GM12801 (cell line): ENCODE results near the gene ANO8.

Experiments
- TF ChIP-seq, protein P1 (sequence below): IDR thresholded peaks from one replicate; pipeline ENCODE4 v1.5.1; 2011; ENCODE audit warnings: control low read depth; ENCODE audit not compliant: insufficient read length; ENCODE audit errors: extremely low read depth

Gene ANO8

DNA sequence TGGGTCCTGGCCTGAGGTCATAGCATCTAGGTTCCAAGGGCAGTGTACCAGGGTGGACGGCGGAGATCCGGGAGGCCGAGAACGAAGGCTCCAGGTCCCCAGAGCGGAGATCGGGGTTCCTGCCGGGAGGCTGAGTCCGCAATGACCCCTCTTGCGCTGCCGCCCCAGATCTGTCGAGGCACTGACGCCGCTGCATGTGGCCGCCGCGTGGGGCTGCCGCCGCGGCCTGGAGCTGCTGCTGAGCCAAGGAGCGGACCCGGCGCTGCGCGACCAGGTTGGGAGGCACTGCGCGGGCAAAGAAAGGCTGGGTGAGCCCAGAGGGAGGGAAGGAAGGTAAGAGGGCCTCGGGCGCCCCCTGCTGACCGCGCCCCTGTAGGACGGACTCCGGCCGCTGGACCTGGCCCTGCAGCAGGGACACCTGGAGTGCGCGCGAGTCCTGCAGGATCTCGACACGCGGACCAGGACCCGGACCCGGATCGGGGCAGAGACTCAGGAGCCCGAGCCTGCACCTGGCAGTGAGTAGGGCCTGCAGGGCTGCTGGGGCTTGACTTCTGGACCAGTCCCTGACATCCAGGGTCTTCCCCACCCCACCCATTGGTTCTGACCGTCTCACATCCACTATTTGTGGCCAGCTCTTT lies 52.0 kb downstream of the ANO8 start:
- TF ChIP-seq, protein P1, sequence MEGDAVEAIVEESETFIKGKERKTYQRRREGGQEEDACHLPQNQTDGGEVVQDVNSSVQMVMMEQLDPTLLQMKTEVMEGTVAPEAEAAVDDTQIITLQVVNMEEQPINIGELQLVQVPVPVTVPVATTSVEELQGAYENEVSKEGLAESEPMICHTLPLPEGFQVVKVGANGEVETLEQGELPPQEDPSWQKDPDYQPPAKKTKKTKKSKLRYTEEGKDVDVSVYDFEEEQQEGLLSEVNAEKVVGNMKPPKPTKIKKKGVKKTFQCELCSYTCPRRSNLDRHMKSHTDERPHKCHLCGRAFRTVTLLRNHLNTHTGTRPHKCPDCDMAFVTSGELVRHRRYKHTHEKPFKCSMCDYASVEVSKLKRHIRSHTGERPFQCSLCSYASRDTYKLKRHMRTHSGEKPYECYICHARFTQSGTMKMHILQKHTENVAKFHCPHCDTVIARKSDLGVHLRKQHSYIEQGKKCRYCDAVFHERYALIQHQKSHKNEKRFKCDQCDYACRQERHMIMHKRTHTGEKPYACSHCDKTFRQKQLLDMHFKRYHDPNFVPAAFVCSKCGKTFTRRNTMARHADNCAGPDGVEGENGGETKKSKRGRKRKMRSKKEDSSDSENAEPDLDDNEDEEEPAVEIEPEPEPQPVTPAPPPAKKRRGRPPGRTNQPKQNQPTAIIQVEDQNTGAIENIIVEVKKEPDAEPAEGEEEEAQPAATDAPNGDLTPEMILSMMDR = no peak

DNA sequence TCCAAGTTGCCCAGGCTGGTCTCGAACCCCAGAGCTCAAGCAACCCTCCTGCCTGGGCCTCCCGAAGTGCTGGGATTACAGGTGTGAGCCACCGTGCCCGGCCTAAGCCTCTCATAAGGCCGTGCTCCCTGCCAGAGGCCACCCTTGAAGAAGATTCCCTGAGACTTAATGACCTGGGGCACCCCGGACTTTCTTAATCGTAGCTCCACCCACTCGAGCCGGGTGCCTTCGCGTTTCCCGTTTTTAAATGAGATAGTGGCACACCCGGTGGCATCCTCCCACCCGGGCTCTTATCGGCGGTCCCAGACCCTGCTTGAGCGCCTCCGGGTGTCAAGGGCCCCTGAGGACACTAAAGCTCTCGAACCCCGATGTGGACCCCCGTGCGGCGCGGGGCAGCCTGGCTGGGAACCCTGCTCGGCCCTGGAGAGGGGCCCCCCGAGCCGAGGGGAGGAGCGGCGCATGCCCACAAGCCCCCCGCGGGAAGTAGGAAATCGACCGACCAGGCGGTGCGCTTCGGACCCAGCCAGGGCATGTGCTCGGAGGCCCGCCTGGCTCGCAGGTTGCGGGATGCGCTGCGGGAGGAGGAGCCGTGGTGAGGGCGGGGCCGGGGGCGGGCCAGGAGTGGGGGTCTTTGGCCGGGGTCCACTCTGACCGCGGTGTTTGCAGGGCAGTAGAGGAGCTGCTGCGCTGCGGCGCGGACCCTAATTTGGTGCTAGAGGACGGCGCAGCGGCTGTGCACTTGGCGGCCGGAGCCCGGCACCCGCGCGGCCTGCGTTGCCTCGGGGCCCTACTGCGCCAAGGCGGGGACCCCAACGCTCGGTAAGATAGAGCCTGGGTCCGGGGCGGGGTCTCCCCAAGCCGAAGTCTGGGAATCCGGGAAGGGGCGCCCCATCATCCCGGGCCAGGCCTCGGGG lies 53.0 kb downstream of the ANO8 start, which contains the start of gene ANKLE1:
ANKLE1 (plus strand) TSS at position 511 of the 914 bp plus-strand sequence; CDS start at position 531, 20 bp downstream.
- TF ChIP-seq, protein P1 = no peak

DNA sequence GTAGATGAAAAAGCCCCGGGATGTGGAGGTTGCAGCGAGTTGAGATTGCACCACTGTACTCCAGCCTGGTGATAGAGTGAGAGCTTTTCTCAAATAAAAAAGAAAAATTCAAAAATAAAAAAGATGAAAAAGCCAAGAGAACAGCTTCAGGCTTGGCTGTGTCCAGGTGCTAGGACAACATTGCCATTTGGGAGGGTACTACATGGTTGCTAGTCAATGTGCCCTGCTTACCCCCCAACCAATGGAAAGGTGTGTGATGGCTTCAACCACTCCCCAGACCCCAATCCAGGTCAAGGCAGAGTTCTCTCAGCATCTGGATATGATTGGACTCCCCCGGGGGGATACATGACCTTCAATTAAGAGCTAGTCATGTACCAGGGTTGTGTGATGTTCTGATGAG lies 55.2 kb downstream of the ANO8 start:
- TF ChIP-seq, protein P1 = no peak

DNA sequence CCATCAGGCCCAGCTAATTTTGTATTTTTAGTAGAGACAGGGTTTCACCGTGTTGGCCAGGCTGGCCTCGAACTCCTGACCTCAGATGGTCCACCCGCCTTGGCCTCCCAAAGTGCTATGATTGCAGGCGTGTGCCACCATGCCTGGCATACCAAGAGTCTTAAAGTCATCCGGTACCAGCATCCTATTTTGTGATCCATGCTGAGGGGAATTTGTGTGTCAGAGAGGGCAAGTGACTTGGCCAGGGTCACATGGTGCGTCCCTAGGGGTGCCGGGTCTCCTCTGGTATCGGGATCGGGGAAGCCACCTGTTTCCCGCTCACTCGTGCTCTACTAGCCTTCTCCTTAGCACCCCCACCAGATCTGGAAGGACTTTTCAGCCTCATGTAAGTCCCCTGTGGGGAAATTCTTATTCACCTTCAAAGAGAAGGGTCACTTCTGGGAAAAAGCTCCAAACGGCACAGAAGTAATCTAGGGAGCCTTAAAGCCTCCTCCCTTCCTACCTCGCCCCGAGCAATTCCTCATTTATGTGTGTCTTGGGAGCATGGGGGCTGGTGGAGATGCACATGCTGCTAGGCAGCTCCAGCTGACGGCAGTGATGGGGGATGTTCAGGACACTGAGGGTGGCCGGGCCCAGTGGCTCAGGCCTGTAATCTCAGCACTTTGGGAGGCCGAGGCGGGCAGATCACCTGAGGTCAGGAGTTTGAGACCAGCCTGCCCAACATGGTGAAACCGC lies 59.0 kb downstream of the ANO8 start:
- TF ChIP-seq, protein P1 = no peak
